ENCODE results near the gene FHOD3.

DNA sequence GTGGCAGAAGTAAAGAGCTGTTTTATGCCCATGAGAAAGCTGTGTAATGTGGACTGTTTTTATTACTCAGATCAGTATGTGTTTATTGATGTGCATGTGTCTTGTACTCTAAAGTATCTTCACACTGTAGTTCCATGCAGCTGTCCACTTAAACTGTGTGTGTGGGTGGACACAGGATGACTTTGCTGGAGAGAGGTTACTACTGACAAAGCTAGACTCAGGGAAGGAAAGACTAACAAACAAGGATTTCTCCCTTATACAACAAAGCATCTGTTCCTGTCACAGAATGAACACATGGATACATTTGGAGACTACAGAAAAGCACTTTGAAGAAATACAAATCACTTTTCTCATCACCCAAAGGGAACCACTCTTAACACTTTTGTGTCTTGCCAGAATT, 10.0 kb downstream of the FHOD3 start:
- no peak for TF ChIP-seq ZNF12 (CRISPR knock-in tag; IDR thresholded peaks at IDR 0.05)
- TF ChIP-seq RAD21 (CRISPR knock-in tag; conservative IDR thresholded peaks at IDR 0.05 in 1 of 2, IDR thresholded peaks at IDR 0.05 in 1 of 2): no peak
- TF ChIP-seq, protein P1, sequence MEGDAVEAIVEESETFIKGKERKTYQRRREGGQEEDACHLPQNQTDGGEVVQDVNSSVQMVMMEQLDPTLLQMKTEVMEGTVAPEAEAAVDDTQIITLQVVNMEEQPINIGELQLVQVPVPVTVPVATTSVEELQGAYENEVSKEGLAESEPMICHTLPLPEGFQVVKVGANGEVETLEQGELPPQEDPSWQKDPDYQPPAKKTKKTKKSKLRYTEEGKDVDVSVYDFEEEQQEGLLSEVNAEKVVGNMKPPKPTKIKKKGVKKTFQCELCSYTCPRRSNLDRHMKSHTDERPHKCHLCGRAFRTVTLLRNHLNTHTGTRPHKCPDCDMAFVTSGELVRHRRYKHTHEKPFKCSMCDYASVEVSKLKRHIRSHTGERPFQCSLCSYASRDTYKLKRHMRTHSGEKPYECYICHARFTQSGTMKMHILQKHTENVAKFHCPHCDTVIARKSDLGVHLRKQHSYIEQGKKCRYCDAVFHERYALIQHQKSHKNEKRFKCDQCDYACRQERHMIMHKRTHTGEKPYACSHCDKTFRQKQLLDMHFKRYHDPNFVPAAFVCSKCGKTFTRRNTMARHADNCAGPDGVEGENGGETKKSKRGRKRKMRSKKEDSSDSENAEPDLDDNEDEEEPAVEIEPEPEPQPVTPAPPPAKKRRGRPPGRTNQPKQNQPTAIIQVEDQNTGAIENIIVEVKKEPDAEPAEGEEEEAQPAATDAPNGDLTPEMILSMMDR (IDR thresholded peaks at IDR 0.05 in 2 of 3, conservative IDR thresholded peaks at IDR 0.05 in 1 of 3; ENCODE audit: insufficient read depth in 2 of 3, low read depth in 1 of 3, low read length in 3 of 3): no peak
- no peak for TF ChIP-seq JUND (IDR thresholded peaks at IDR 0.05; ENCODE audit: borderline replicate concordance, low read depth, low read length)
- no peak for TF ChIP-seq JUND (tag; IDR thresholded peaks at IDR 0.05; ENCODE audit: borderline replicate concordance, low read depth, low read length)
- no peak for TF ChIP-seq ZNF778 (CRISPR knock-in tag; IDR thresholded peaks at IDR 0.05)

Data from K562 (cell line).